ENCODE results near the gene ECM1. TPM values are rescaled to one million over a fixed set of nuclear protein-coding genes. Genes with fewer than 3 reads are reported as not detected.

Gene ECM1
- 0.09 and 0.11 TPM in 2 replicates for total RNA-seq

GRCh38 chr1:150507912-150508864 is at the start of gene ECM1:
Gene ECM1, plus strand, starts transcription at chr1:150508109. Its CDS starts 101 bp downstream, at chr1:150508210.

GRCh38 chr1:150486966-150487762 is 20.7 kb upstream of the ECM1 start, which contains the start of gene TARS2:
Gene TARS2, plus strand, starts transcription at chr1:150487419. Its CDS starts 32 bp downstream, at chr1:150487451.

GRCh38 chr1:150515328-150516049 is 7.6 kb downstream of the ECM1 start, which contains the start of gene FALEC:
Gene FALEC, plus strand, starts transcription at chr1:150515752.

GRCh38 chr1:150548632-150549495 is 41.0 kb downstream of the ECM1 start, which contains the start of gene ADAMTSL4:
Gene ADAMTSL4, plus strand, starts transcription at chr1:150549408. Its CDS starts 2,881 bp downstream, at chr1:150552289.

Other genes with a start within 250 kb of the ECM1 start
- 146 and 168 TPM in 2 replicates for gene APH1A, start 239.1 kb upstream of the ECM1 start, total RNA-seq
- 0.17 and 0.54 TPM in 2 replicates for gene C1orf54, start 235.3 kb upstream of the ECM1 start, total RNA-seq
- gene CIART, start 225.6 kb upstream of the ECM1 start, total RNA-seq: 2.0 TPM in 2 replicates
- 59.5 and 77.8 TPM in 2 replicates for gene MRPS21, start 214.2 kb upstream of the ECM1 start, total RNA-seq
- gene PRPF3, start 186.6 kb upstream of the ECM1 start, total RNA-seq: 24.8 and 35.8 TPM in 2 replicates
- 10.2 and 10.4 TPM in 2 replicates for gene RPRD2, start 144.0 kb upstream of the ECM1 start, total RNA-seq
- 6.1 and 10.7 TPM in 2 replicates for gene TARS2, start 20.7 kb upstream of the ECM1 start, total RNA-seq
- not detected in 2 replicates for gene FALEC, start 7.6 kb downstream of the ECM1 start, total RNA-seq
- 0.11 and 0.34 TPM in 2 replicates for gene ADAMTSL4, start 41.3 kb downstream of the ECM1 start, total RNA-seq
- 188 and 231 TPM in 2 replicates for gene MCL1, start 71.5 kb downstream of the ECM1 start, total RNA-seq
- 87.8 and 92.9 TPM in 2 replicates for gene ENSA, start 121.5 kb downstream of the ECM1 start, total RNA-seq
- gene GOLPH3L, start 189.0 kb downstream of the ECM1 start, total RNA-seq: 8.3 and 13.6 TPM in 2 replicates
- gene HORMAD1, start 212.8 kb downstream of the ECM1 start, total RNA-seq: 0.11 and 0.17 TPM in 2 replicates